ENCODE measurements around the gene FAM180B. TPM values are rescaled to one million over a fixed set of nuclear protein-coding genes. Genes with fewer than 3 reads are reported as not detected.
"Not testable (repeated sequence)": the region's sequence is repeated elsewhere in the genome, so short reads cannot be mapped to it uniquely, and the experiment has no call there.

The FAM180B gene
- total RNA-seq, 1 donor from 2014 or later: not detected

DNA sequence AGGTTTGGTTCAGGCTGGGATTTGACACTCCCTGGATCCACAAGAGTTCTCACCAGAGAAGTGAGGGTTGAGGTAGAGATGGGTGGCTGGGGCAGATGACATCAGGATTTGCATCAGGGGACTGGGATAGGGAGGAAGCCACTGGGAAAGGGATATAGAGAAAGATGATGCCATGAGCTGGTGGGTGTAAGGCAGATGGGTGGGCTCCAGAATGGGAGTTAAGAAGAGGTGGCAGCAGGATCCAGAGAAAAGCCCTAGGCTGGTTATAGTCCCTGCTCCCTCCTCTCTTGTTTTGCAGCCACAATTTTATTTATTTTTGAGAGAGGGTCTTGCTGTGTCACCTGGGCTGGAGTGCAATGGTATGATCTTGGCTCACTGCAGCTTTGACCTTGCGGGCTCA, 9.5 kb downstream of the FAM180B start:
- no peak for DNase-seq

DNA sequence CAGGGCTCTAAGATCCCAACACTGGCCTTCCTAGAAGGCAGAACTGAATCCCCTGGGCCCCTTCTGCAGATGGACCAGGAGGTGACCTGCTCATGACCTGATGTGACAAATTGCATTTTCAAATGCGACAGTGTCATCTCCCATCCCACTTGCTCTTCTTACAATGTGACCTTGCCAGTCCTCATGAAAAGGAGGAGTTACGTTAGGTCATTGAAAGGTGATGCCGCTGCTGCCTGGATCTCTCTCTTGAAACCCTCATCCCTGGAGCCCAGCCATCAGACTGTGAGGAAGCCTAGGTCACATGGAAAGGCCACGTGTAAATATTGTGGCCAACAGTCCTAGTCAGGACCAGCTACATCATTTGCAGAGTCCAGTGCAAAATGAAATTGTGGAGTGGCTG, 13.4 kb downstream of the FAM180B start:
- DNase-seq: no peak

DNA sequence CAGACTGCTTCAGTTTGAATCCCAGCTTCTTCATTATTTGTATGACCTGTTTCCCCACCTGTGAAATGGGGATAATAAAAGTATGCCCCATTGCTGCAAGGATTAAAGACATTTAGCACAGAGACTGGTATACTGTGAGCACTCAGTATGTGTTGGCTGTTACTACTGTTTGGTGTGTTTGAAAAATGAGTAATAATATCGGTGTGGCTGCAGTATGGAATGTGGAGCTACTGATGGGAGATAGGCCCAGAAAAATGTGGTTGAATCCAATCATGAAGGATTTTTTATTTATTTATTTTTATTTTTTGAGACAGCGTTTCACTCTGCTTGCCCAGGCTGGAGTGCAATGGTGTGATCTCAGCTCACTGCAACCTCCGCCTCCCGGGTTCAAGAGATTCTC, 16.8 kb downstream of the FAM180B start:
- DNase-seq: no peak

DNA sequence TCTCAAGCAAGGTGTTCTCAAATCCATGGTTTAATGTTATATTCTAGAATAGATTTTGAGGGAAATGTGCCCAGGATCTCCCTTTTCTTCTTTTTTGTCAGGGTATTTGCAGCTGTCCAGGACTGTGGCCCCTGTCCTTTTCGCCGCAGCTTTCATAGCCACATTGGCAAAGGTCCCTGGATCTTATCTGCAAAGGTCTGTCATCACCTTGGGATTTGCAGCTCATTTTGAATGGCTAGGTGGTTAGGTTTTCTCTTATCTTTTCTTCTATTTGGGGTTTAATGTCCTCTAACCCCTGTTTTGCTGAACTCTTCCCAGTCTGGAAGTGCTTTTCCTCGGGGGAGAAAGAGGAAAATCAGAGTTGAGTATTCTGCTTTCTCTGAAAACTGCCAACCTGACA, 19.4 kb downstream of the FAM180B start:
- DNase-seq: no peak

DNA sequence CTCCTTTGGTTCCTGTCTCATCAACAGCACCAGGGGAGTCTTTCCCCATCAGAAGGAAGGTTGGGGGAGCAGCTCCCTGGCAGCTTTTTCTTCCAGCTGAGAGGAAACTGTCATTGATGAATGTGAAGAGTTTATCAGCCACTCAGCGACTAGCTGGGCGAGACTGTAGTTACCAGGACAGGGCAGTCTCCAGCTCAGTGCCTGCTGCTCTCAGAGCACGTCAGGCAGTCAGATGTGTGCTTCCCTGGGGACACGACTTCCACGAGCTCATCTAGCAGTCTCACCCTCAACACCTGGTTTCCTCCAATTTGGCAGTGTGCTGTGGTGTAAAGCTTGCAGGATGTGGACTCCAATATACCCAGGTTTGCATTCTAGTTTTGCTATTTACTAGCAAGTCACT, 20.3 kb downstream of the FAM180B start:
- no peak for DNase-seq

DNA sequence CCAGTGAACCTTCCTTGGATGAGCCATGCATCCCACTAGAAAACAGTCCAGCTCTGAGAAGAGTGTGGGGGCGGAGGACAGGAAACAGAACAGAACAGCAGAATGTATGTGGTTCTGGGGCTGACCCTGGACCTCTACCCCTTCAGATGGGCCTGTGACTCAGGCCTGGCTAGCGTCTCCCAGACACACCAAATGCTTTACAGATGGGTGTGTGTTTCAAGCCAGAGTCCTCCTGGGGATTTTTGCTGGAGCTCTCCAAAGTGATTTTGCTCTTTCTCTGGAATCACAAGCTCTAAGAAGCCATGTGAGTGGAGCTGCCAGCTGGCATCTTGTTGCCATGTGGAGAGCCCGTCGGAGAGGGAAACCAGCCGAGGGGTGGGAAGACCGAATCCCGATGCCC, 20.9 kb downstream of the FAM180B start:
- DNase-seq: peak; percentile 38

DNA sequence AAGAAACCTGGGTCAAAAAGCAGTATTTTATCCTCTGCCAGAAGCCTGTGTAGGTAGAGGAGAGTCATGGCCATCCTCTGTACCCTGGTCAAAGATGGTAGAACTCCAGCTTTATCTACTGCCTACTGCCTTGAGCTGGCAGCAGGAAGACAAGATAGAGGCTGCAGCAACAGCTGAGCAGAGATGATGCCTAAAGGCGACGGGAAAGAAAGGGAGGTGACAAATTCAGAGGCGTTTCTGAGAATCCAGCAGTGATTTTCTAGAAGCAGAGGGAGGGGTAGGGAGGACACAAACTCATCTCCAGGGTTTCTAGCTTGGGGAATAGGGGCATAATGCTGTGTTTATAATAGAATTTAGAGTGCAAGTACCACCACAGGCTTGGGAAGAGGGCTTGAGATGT, 23.2 kb downstream of the FAM180B start:
- DNase-seq: no peak

DNA sequence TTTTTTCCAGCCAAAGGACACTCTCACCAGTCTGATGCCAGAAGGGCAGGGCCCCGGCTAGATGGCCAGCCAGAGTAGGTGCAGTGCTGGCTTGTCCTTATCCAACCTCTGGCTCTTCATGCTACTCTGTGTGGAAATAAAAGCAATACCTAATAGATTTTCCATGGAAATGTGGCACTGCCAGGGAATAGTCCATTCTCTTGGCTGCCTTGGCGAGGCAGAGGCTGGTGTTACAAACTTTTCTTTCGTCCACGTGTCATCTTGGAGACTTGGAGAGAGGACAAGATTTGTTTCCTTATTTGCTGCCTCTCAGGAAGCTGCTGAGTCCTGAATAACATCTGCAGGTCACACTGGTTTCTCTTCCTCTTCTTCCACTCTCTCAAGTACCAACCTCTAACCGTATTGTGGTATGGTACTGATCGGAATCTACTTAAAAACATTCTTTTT, 24.9 kb downstream of the FAM180B start:
- DNase-seq: no peak

DNA sequence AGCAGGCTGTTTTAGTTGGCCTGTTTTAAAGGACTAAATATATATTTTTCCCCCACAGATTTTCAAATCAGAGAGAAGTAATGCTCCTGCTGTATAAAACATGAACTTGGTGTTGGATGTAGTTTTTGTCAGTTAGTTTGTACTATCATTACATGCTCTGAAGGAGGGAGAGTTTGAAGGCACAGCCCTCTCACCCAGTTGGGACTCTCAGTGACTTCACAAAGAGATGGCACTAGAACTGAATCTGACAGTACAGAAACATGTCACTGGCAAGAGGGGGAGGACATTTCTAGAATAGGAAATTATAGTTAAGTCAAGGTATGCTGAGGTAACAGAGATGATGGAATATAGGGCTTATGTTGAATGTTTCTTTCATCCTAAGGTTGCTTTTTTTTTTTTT, 28.8 kb downstream of the FAM180B start:
- DNase-seq: no peak

DNA sequence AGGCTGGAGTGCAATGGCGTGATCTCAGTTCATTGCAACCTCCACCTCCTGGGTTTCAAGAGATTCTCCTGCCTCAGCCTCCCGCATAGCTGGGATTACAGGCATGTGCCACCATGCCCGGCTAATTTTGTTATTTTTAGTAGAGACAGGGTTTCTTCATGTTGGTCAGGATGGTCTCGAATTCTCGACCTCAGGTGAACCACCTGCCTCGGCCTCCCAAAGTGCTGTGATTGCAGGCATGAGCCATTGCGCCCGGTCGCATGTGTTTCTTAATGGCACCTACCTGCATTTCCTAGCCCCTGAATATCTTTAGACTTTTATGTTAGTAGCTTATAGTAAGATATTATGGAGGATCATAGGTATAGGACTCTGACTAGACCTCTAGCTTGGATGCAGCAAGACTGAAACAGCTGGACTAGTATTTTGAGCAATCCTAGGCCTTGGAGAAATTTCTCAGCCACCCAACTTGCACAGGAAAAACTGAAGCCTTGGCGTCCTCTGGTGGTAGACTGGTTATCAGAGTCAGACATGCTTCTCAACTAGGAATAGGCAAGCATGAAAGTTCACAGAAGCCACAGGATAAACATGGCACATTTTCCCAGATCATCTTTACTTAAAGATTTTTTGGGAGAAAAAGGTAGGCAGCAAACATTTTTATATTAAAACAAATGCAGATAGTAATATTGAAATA, 30.4 kb downstream of the FAM180B start:
- DNase-seq: peak; percentile 87

DNA sequence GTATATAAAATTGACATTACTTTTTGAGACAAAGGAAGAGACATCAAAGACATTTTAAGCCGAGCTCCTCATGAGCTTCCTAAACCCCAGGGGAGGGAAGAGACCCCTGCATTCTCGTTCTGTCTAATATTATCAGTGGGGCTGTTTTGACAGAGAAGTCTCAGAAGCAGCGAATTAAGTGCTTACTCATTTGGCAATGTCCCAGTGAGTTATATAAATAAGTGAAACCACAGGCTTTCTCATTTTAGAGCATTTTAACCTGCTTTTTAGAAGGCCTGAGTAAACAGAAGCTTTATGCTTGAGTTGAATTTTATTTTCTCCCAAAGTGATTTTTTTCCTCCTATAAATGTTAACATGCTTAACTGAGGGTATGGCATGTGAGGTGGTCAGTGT, 30.9 kb downstream of the FAM180B start:
- peak; percentile 17 for DNase-seq

DNA sequence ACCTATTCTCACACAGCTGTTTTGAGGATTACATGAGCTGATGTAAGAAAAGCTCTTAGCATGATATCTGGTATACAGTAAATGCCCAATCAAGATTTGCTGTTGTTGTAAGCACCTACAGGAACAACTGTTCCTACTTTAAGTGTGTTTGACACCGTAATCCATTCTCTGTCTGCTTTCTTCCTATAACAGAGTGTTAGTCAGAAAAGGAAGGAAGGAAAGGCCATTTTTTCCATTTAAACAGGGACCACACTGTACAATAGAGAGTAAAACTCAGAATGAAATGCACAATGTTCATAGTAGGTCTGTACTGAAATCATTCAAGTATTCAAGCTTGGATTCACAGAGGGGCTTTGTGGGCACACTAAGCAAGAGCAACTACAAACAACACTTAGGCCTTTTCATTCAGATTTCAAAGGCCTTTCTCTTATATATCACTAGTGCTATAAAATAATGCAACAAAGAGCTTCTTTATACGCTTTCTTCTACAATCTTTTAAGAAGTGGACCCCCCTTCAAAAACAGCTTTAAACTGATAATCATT, 34.4 kb downstream of the FAM180B start:
- DNase-seq: peak; percentile 58

DNA sequence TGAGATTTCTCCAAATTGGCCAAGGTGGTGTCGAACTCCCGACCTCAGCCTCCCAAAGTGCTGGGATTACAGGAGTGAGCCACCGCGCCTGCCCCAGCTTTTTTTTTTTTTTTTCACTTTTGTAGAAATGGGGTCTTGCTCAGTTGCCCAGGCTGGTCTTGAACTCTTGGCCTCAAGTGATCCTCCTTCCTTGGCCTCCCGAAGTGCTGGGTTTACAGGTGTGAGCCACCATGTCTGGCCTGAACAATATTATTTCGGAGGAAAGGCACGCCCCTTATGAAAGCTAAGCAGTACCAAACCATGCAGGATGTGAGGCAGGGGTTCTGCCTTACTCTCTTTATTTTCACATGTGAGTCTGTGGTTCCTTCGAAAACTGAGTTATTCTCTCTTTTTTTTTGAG, 39.8 kb downstream of the FAM180B start:
- no peak for DNase-seq

DNA sequence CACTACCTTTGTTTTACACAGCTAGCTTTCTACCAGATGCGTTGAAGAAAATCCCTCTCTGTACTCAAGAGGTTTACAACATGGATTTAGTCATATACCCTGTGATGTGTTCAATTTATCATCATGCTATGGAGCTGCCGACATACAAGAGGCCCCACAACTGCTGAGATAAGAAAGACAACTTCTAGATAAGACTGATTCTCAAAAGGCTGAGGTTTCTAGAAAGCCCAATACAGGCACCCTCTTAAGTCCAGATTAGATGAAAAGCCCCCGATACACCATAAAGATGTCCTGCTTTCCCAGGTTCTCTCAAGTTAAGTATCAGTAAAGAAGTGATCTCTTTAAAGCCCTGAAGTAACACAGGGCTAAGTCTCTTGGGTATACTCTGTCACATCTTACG, 41.5 kb downstream of the FAM180B start:
- DNase-seq: no peak

DNA sequence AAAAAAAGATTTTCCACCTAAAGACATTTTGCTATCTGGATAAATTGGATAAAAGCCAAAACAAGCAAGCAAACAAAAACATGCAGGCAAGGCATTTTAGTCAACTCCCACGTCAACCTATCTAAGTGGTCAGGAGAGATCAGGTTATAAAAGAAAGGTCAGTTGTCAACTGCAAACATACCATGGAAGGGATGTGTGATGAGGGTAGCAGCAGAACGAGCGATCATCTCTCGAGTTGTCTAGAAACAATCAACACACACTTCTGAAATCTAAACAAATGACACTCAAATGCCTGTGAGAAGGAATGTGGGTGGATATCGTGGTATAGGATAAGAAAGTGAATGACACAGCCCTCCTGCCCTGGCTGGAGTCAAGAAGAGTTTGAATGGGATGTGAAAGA, 45.0 kb downstream of the FAM180B start:
- peak; percentile 10 for DNase-seq

DNA sequence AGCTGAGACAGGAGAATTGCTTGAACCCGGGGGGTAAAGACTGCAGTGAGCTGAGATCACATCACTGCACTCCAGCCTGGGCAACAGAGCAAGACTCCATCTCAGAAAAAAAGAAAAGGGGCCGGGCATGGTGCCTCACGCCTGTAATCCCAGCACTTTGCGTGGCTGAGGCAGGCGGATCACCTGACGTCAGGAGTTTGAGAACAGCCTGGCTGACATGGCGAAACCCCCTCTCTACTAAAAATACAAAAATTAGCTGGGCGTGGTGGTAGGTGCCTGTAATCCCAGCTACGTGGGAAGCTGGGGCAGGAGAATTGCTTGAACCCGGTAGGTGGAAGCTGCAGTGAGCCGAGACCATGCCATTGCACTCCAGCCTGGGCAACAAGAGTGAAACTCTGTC, 49.9 kb downstream of the FAM180B start:
- DNase-seq: not testable (repeated sequence)

Other genes starting within 250 kb of the FAM180B start
- gene MYBPC3, start 234.0 kb upstream of the FAM180B start, total RNA-seq: not detected in 2 replicates
- not detected in 2 replicates for gene SPI1, start 208.1 kb upstream of the FAM180B start, total RNA-seq
- gene SLC39A13, start 178.1 kb upstream of the FAM180B start, total RNA-seq: 72.8 and 78.0 TPM in 2 replicates
- gene PSMC3, start 160.2 kb upstream of the FAM180B start, total RNA-seq: 147 and 248 TPM in 2 replicates
- 0.17 and 0.19 TPM in 2 replicates for gene RAPSN, start 137.5 kb upstream of the FAM180B start, total RNA-seq
- gene CELF1, start 33.5 kb upstream of the FAM180B start, total RNA-seq: 97.0 and 115 TPM in 2 replicates
- gene PTPMT1, start 21.1 kb upstream of the FAM180B start, total RNA-seq: 83.2 and 110 TPM in 2 replicates
- 39.3 and 51.7 TPM in 2 replicates for gene KBTBD4, start 7.7 kb upstream of the FAM180B start, total RNA-seq
- gene NDUFS3, start 7.6 kb upstream of the FAM180B start, total RNA-seq: 57.3 and 101 TPM in 2 replicates
- 0.34 and 0.37 TPM in 2 replicates for gene C1QTNF4, start 7.7 kb downstream of the FAM180B start, total RNA-seq
- gene MTCH2, start 55.9 kb downstream of the FAM180B start, total RNA-seq: 104 and 133 TPM in 2 replicates
- gene AGBL2, start 128.7 kb downstream of the FAM180B start, total RNA-seq: 0.17 and 0.23 TPM in 2 replicates
- gene FNBP4, start 180.7 kb downstream of the FAM180B start, total RNA-seq: 50.0 and 69.3 TPM in 2 replicates